ENCODE results near the gene TNFSF11.

DNA sequence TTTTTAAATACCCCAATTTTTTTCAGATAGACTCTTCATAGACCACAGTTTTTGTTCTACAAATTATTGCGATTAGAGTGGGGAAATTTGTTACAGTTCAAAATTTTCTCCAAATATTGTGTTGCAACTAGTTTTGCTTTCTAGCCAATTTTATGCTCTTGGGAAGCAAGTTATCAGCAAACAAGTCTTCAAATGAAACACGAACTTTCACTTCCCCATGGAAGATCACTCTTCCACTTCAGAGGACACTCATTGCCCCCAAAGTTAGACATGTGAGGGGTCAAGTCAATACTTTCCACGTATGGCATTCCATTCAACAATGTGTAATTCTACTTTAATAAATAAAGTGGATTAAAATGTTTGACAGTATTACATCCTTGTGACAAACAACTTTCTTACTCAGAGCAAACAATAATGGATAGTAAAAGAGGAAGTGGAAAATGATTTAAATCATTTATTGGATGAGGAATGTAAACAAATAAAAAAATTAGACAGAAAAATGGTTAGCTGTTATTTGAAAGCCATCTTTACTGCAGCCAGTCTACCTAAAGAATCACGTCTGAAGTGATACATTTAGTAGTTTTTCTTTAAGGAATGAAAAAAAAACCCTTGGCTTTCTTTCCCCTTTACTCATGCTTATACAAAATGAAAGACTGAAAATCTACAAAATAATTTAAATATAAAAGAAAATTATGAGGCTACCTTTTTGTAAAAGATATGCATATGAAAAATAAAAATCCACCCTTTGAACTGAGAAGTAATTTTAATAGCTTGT is 41.2 kb upstream of the TNFSF11 start:
- TF ChIP-seq, protein P1, sequence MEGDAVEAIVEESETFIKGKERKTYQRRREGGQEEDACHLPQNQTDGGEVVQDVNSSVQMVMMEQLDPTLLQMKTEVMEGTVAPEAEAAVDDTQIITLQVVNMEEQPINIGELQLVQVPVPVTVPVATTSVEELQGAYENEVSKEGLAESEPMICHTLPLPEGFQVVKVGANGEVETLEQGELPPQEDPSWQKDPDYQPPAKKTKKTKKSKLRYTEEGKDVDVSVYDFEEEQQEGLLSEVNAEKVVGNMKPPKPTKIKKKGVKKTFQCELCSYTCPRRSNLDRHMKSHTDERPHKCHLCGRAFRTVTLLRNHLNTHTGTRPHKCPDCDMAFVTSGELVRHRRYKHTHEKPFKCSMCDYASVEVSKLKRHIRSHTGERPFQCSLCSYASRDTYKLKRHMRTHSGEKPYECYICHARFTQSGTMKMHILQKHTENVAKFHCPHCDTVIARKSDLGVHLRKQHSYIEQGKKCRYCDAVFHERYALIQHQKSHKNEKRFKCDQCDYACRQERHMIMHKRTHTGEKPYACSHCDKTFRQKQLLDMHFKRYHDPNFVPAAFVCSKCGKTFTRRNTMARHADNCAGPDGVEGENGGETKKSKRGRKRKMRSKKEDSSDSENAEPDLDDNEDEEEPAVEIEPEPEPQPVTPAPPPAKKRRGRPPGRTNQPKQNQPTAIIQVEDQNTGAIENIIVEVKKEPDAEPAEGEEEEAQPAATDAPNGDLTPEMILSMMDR (IDR thresholded peaks at IDR 0.05; ENCODE audit: low read depth, low read length, poor library complexity, severe bottlenecking): no peak
- TF ChIP-seq EZH2phosphoT487 (IDR thresholded peaks at IDR 0.05; ENCODE audit: borderline replicate concordance, low read length): no peak

Measured in DOHH2 (cell line).